GM12878 (cell line): ENCODE measurements around the gene ASB15. TPM values are rescaled to one million over a fixed set of nuclear protein-coding genes. Genes with fewer than 3 reads are reported as not detected.

Experiments used
- ATAC-seq: fragments of 200-7000 bp; cut with Tn5 transposase; 3 replicates; pipeline ENCODE4 v1.9.1; 2020; ENCODE audit warnings: mild to moderate bottlenecking, moderate library complexity
- BruUV-seq: library from RNA; stranded (reverse); fragments of 400-500 nt; replicated peaks from 2 replicates; lab custom pipeline; 2021; lab: Mats Ljungman, UMichigan
- CTCF ChIA-PET: fragments of 300-600 bp; sonication (Branson Sonifier 250); formaldehyde crosslinking; extraction: SDS; loops from one replicate; lab custom pipeline; 2021; ENCODE audit warnings: inconsistent platforms; lab: Yijun Ruan, JAX
- POLR2A ChIA-PET: fragments of 350-600 bp; formaldehyde crosslinking; extraction: SDS; loops from one replicate; lab custom pipeline; 2021; ENCODE audit warnings: inconsistent platforms; lab: Charles Lee
- RAD21 ChIA-PET: fragments of 300-600 bp; sonication (Branson Sonifier 250); formaldehyde crosslinking; loops from one replicate; lab custom pipeline; 2023; ENCODE audit warnings: antibody characterized with exemption; ENCODE audit not compliant: unreplicated experiment; lab: Charles Lee
- SMC1A ChIA-PET: fragments of 300-600 bp; sonication (Branson Sonifier 250); formaldehyde crosslinking; loops from one replicate; lab custom pipeline; 2023; ENCODE audit not compliant: unreplicated experiment, uncharacterized antibody; lab: Charles Lee
- DNase-seq: peaks from one replicate; pipeline ENCODE4 v3.0.0-alpha.2; 2011; ENCODE audit warnings: low read depth, low spot score
- FAIRE-seq: peaks from 3 replicates; lab custom pipeline; 2011; peaks lifted over from hg19 to GRCh38; lab: Jason Lieb, UNC
- H2AFZ ChIP-seq: 2 replicates; pipeline ENCODE4 v1.6.0; 2011; ENCODE audit warnings: low read depth, low read length, control low read depth; ENCODE audit not compliant: control insufficient read depth
- H3K27ac ChIP-seq: 2 replicates; pipeline ENCODE4 v1.5.1; 2011; ENCODE audit warnings: control low read depth; ENCODE audit not compliant: control insufficient read depth, insufficient read depth
- H3K27me3 ChIP-seq, 2 experiments: replicated peaks in 1 of 2; 2 replicates each; pipeline versions ENCODE4 v1.6.0 to v1.6.1; 2011; ENCODE audit warnings: low read length in 1 of 2; ENCODE audit not compliant: control insufficient read depth in 2 of 2, insufficient read depth in 2 of 2
- H3K36me3 ChIP-seq, 2 experiments: 2 replicates each; pipeline ENCODE4 v1.5.1; 2011; ENCODE audit warnings: low read length in 1 of 2; ENCODE audit not compliant: control insufficient read depth in 2 of 2, insufficient read depth in 2 of 2
- H3K4me1 ChIP-seq: 2 replicates; pipeline ENCODE4 v1.6.1; 2011; ENCODE audit warnings: mild to moderate bottlenecking, low read length, moderate library complexity, mixed read lengths; ENCODE audit not compliant: control insufficient read depth, insufficient read depth
- H3K4me2 ChIP-seq: 2 replicates; pipeline ENCODE4 v1.6.0; 2011; ENCODE audit warnings: control low read depth; ENCODE audit not compliant: control insufficient read depth, insufficient read depth
- H3K4me3 ChIP-seq: fragments of 200-600 bp; sonication (generic); 2 replicates; pipeline ENCODE4 v1.5.1; 2016
- H3K79me2 ChIP-seq: 2 replicates; pipeline ENCODE4 v1.6.0; 2011; ENCODE audit warnings: low read length; ENCODE audit not compliant: control insufficient read depth, insufficient read depth
- H3K9ac ChIP-seq: 2 replicates; pipeline ENCODE4 v1.8.0; 2011; ENCODE audit warnings: low read length, control low read depth, mixed read lengths; ENCODE audit not compliant: control insufficient read depth, insufficient read depth
- H3K9me3 ChIP-seq: replicated peaks from 3 replicates; pipeline ENCODE4 v1.5.1; 2011; ENCODE audit warnings: mild to moderate bottlenecking, low read length; ENCODE audit not compliant: control insufficient read depth, insufficient read depth
- H4K20me1 ChIP-seq: 2 replicates; pipeline ENCODE4 v1.6.0; 2011; ENCODE audit not compliant: control insufficient read depth, insufficient read depth
- ATF7 ChIP-seq: fragments of 450-650 bp; IDR thresholded peaks from 2 replicates; pipeline ENCODE4 v1.6.1; 2016; ENCODE audit warnings: low read depth, mild to moderate bottlenecking
- CEBPB ChIP-seq, 2 experiments: fragments of 150-350 bp in 1 of 2; IDR thresholded peaks; 2 replicates each; pipeline ENCODE4 v1.6.1; 2012 to 2014; ENCODE audit warnings: low read depth in 2 of 2, low read length in 2 of 2, borderline replicate concordance in 1 of 2, inconsistent platforms in 1 of 2
- FOXK2 ChIP-seq: fragments of 450-650 bp; IDR thresholded peaks from 2 replicates; pipeline ENCODE4 v1.6.1; 2017; ENCODE audit warnings: mild to moderate bottlenecking, moderate library complexity
- HCFC1 ChIP-seq: fragments of 150-350 bp; IDR thresholded peaks from 2 replicates; pipeline ENCODE4 v1.6.1; 2014; ENCODE audit warnings: low read length
- LARP7 ChIP-seq: fragments of 450-650 bp; IDR thresholded peaks from 2 replicates; pipeline ENCODE4 v1.6.1; 2017; ENCODE audit warnings: mild to moderate bottlenecking
- POLR2A ChIP-seq: IDR thresholded peaks from 2 replicates; pipeline ENCODE4 v1.6.1; 2011; ENCODE audit warnings: low read depth, mild to moderate bottlenecking, low read length
- TAF1 ChIP-seq: IDR thresholded peaks from 2 replicates; pipeline ENCODE4 v1.6.1; 2011; ENCODE audit warnings: mild to moderate bottlenecking, low read depth, low read length, borderline replicate concordance
- TBL1XR1 ChIP-seq: IDR thresholded peaks from 2 replicates; pipeline ENCODE4 v1.6.1; 2012; ENCODE audit warnings: low read depth, low read length, improper control_type of control experiment
- TCF12 ChIP-seq: IDR thresholded peaks from 2 replicates; pipeline ENCODE4 v1.6.1; 2011; ENCODE audit warnings: low read depth, mild to moderate bottlenecking, low read length
- ZNF274 ChIP-seq: IDR thresholded peaks from one replicate; pipeline ENCODE4 v1.8.0; 2011; ENCODE audit not compliant: insufficient read length, insufficient read depth
- in situ Hi-C: fragments of 300-500 bp; cut with MboI; formaldehyde crosslinking; loops from 9 replicates; pipeline ENCODE4 v1.14.3; 2018; ENCODE audit warnings: mixed read lengths
- intact Hi-C: fragments of 100-400 bp; cut with micrococcal nuclease; formaldehyde crosslinking; loops from one replicate; pipeline ENCODE4 v1.14.2; 2022; ENCODE audit not compliant: unreplicated experiment
- polyA plus RNA-seq, 11 experiments: library from polyadenylated mRNA; depleted of rRNA in 4 of 11; unstranded in 6 of 11; stranded (reverse) in 5 of 11; fragments of >200 nt; fragmentation: Nextera tagmentation in 4 of 11; fragmentation: Illumina TruSeq in 1 of 11; extraction: Ambion mirVana in 4 of 11; extraction: Trizol in 1 of 11; gene quantifications; 1 replicate in 1 of 11; 2 replicates in 10 of 11; pipeline versions ENCODE4 v1.2.1 to v1.2.3, GENCODE V29; 2011 to 2016; ENCODE audit warnings: inconsistent platforms in 2 of 11, missing spikeins in 2 of 11, low read depth in 1 of 11
- total RNA-seq, 4 experiments: library from RNA; depleted of rRNA in 3 of 4; stranded (reverse); fragments of >200 nt in 3 of 4; fragmentation: Illumina TruSeq in 1 of 4; extraction: Trizol in 1 of 4; gene quantifications; 2 replicates each; pipeline versions ENCODE4 v1.2.1 to v1.2.3, GENCODE V29; 2013 to 2021
- TF ChIP-seq, protein P1 (sequence below): fragments of 450-650 bp; IDR thresholded peaks from 2 replicates; pipeline ENCODE4 v1.6.1; 2017; ENCODE audit warnings: mild to moderate bottlenecking, moderate library complexity
- TF ChIP-seq, protein P2 (sequence below): fragments of 150-350 bp; IDR thresholded peaks from 2 replicates; pipeline ENCODE4 v1.6.1; 2016; ENCODE audit warnings: low read depth, low read length
- TF ChIP-seq, protein P3 (sequence below): fragments of 450-650 bp; IDR thresholded peaks from 2 replicates; pipeline ENCODE4 v1.6.1; 2016; ENCODE audit warnings: mild to moderate bottlenecking, moderate library complexity, borderline replicate concordance

Gene ASB15
- total and polyA plus RNA-seq, 10 of the 15 experiments (the other 5 are each of a cell fraction or from before 2014, with no cell fraction given), result not detected

DNA sequence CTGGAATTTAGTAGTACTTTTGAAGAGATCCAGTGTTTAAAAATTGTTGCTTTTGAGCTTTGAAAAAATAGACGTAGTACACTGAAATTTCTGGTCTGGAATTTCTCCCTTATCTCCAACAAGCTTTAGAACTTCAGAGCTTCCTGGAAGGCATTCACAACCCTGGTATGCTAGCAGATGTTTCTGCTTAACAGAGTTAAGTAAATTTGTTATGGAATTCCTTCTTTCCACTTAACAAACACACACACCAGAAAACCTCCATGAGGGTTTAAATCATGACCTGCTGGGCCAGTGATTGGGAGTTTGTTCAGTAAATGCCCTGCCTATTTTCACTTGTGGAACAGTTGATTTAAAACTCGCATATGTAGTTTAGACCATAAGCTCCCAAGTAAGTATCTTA is 13.7 kb downstream of the ASB15 start (continued):
- no peak for TF ChIP-seq TBL1XR1
- TF ChIP-seq ATF7, result no peak
- TF ChIP-seq HCFC1, result no peak
- TF ChIP-seq LARP7, result no peak
- TF ChIP-seq FOXK2, result no peak

DNA sequence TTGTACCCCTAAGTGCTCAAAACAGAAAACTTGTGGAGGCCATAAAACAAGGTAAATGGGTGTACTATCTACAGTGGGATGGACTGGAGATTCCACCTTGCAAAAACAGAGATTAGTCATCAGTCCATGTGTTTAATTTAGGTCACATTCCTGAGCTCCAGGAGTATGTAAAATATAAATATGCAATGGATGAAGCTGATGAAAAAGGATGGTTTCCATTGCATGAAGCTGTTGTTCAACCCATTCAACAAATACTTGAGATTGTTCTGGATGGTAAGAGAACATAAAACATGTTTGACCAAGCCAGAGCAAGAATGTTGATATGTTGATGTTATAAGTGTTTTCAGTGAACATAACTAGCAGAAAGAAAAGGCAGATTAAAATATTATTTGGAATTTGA is 14.6 kb downstream of the ASB15 start:
- ChIA-PET CTCF (interaction anchor here (2.8 kb wide), 1 partner anchor 9 kb away, joined by 16 read pairs; no protein-coding TSS in a partner anchor), RAD21 (no interaction called here), POLR2A (no interaction called here), SMC1A (interaction anchor here (1.3 kb wide), 1 partner anchor 28 kb away, joined by 3 read pairs; no protein-coding TSS in a partner anchor)
- Histone ChIP-seq H4K20me1 (no peaks in the 10 kb centered on the region), H3K4me3 (no peak overlapping the region), H3K27ac (no peak overlapping the region), H3K4me2 (no peak overlapping the region), H3K27me3 (no peaks in the 10 kb centered on the region; a peak in 1 of 4 replicates), H3K79me2 (no peaks in the 10 kb centered on the region), H2AFZ (no peak overlapping the region), H3K4me1 (no peaks in the 10 kb centered on the region), H3K9me3 (no peaks in the 10 kb centered on the region), H3K9ac (no peak overlapping the region), H3K36me3 (no peaks in the 10 kb centered on the region)
- in situ Hi-C loops, result no loop called here
- DNase-seq (no peak), FAIRE-seq (no peak), ATAC-seq (no peak)
- no TSS peak for BruUV-seq
- intact Hi-C loops, result no loop called here
- TF ChIP-seq POLR2A (no peak), CEBPB (IDR thresholded peaks at IDR 0.05; ENCODE audit: borderline replicate concordance in 1 of 2, low read depth in 2 of 2, low read length in 2 of 2) (no peak), TCF12 (no peak), TAF1 (no peak), ZNF274 (no peak)
- TF ChIP-seq, protein P1, sequence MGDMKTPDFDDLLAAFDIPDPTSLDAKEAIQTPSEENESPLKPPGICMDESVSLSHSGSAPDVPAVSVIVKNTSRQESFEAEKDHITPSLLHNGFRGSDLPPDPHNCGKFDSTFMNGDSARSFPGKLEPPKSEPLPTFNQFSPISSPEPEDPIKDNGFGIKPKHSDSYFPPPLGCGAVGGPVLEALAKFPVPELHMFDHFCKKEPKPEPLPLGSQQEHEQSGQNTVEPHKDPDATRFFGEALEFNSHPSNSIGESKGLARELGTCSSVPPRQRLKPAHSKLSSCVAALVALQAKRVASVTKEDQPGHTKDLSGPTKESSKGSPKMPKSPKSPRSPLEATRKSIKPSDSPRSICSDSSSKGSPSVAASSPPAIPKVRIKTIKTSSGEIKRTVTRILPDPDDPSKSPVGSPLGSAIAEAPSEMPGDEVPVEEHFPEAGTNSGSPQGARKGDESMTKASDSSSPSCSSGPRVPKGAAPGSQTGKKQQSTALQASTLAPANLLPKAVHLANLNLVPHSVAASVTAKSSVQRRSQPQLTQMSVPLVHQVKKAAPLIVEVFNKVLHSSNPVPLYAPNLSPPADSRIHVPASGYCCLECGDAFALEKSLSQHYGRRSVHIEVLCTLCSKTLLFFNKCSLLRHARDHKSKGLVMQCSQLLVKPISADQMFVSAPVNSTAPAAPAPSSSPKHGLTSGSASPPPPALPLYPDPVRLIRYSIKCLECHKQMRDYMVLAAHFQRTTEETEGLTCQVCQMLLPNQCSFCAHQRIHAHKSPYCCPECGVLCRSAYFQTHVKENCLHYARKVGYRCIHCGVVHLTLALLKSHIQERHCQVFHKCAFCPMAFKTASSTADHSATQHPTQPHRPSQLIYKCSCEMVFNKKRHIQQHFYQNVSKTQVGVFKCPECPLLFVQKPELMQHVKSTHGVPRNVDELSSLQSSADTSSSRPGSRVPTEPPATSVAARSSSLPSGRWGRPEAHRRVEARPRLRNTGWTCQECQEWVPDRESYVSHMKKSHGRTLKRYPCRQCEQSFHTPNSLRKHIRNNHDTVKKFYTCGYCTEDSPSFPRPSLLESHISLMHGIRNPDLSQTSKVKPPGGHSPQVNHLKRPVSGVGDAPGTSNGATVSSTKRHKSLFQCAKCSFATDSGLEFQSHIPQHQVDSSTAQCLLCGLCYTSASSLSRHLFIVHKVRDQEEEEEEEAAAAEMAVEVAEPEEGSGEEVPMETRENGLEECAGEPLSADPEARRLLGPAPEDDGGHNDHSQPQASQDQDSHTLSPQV, result no peak
- TF ChIP-seq, protein P2, sequence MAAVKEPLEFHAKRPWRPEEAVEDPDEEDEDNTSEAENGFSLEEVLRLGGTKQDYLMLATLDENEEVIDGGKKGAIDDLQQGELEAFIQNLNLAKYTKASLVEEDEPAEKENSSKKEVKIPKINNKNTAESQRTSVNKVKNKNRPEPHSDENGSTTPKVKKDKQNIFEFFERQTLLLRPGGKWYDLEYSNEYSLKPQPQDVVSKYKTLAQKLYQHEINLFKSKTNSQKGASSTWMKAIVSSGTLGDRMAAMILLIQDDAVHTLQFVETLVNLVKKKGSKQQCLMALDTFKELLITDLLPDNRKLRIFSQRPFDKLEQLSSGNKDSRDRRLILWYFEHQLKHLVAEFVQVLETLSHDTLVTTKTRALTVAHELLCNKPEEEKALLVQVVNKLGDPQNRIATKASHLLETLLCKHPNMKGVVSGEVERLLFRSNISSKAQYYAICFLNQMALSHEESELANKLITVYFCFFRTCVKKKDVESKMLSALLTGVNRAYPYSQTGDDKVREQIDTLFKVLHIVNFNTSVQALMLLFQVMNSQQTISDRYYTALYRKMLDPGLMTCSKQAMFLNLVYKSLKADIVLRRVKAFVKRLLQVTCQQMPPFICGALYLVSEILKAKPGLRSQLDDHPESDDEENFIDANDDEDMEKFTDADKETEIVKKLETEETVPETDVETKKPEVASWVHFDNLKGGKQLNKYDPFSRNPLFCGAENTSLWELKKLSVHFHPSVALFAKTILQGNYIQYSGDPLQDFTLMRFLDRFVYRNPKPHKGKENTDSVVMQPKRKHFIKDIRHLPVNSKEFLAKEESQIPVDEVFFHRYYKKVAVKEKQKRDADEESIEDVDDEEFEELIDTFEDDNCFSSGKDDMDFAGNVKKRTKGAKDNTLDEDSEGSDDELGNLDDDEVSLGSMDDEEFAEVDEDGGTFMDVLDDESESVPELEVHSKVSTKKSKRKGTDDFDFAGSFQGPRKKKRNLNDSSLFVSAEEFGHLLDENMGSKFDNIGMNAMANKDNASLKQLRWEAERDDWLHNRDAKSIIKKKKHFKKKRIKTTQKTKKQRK, result no peak
- TF ChIP-seq, protein P3, sequence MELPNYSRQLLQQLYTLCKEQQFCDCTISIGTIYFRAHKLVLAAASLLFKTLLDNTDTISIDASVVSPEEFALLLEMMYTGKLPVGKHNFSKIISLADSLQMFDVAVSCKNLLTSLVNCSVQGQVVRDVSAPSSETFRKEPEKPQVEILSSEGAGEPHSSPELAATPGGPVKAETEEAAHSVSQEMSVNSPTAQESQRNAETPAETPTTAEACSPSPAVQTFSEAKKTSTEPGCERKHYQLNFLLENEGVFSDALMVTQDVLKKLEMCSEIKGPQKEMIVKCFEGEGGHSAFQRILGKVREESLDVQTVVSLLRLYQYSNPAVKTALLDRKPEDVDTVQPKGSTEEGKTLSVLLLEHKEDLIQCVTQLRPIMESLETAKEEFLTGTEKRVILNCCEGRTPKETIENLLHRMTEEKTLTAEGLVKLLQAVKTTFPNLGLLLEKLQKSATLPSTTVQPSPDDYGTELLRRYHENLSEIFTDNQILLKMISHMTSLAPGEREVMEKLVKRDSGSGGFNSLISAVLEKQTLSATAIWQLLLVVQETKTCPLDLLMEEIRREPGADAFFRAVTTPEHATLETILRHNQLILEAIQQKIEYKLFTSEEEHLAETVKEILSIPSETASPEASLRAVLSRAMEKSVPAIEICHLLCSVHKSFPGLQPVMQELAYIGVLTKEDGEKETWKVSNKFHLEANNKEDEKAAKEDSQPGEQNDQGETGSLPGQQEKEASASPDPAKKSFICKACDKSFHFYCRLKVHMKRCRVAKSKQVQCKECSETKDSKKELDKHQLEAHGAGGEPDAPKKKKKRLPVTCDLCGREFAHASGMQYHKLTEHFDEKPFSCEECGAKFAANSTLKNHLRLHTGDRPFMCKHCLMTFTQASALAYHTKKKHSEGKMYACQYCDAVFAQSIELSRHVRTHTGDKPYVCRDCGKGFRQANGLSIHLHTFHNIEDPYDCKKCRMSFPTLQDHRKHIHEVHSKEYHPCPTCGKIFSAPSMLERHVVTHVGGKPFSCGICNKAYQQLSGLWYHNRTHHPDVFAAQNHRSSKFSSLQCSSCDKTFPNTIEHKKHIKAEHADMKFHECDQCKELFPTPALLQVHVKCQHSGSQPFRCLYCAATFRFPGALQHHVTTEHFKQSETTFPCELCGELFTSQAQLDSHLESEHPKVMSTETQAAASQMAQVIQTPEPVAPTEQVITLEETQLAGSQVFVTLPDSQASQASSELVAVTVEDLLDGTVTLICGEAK, result no peak
